ENCODE measurements around the gene CD72.
"Not testable (repeated sequence)": the region's sequence is repeated elsewhere in the genome, so short reads cannot be mapped to it uniquely, and the experiment has no call there.

The CD72 gene

GRCh38 chr9:35593581-35593980 lies 24.6 kb downstream of the CD72 start:
- peaks cover 7% of the 10 kb centered on the region for H3K9me3 Mint-ChIP-seq
- no peaks in the 10 kb centered on the region for H3K27me3 Mint-ChIP-seq
- peaks cover 26% of the 10 kb centered on the region for H3K36me3 Mint-ChIP-seq
- no peak overlapping the region for H3K27ac Mint-ChIP-seq
- no peaks in the 10 kb centered on the region for H3K4me1 Mint-ChIP-seq
- H3K4me3 Mint-ChIP-seq: no peak overlapping the region

DNA sequence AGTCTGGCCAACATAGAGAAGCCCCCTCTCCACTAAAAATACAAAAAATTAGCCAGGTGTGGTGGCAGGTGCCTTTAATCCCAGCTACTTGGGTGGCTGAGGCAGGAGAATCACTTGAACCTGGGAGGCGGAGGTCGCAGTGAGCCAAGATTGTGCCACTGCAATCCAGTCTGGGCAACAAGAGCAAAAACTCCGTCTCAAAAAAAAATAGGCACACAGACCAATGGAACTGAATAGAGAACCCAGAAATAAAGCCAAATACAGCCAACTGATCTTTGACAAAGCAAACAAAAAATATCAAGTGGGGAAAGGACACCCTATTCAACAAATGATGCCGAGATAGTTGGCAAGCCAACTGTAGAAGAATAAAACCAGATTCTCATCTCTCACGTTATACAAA lies 29.7 kb downstream of the CD72 start:
- not testable (repeated sequence) for H3K4me3 Mint-ChIP-seq, H3K27me3 Mint-ChIP-seq, H3K27ac Mint-ChIP-seq, H3K4me1 Mint-ChIP-seq
- H3K9me3 Mint-ChIP-seq: peaks cover 11% of the 10 kb centered on the region
- peaks cover 23% of the 10 kb centered on the region for H3K36me3 Mint-ChIP-seq

- not testable (repeated sequence) for H3K27ac Mint-ChIP-seq, H3K4me3 Mint-ChIP-seq, H3K9me3 Mint-ChIP-seq, H3K27me3 Mint-ChIP-seq, H3K4me1 Mint-ChIP-seq
- H3K36me3 Mint-ChIP-seq: peaks cover 24% of the 10 kb centered on the region
These were observed 33.5 kb downstream of the CD72 start for GRCh38 chr9:35584681-35585080.

DNA sequence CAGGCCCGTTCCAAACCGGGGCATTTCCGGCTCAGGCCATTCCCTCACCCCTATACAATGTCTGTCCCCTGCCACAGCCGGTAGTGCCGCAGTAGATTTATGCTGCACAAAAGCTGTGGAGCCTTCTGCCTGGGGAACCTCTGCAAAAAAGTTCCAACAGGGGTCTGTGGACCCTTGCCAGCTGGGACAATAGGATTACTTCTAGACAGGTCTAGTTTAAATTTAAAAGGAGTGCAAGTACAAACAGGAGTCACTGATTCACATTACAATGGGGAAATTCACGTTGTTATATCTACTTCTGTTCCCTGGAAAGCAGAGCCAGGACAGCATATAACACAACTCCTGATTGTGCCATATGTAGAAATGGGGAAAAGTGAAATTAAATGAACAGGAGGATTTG lies 34.7 kb downstream of the CD72 start:
- not testable (repeated sequence) for H3K27ac Mint-ChIP-seq, H3K4me3 Mint-ChIP-seq, H3K27me3 Mint-ChIP-seq, H3K4me1 Mint-ChIP-seq
- Mint-ChIP-seq H3K36me3 (peaks cover 26% of the 10 kb centered on the region), H3K9me3 (peaks cover 14% of the 10 kb centered on the region)

- Mint-ChIP-seq H3K27ac (peak overlapping the region; percentile 77), H3K36me3 (peaks cover 18% of the 10 kb centered on the region), H3K4me3 (peak overlapping the region; percentile 53)
- H3K9me3 Mint-ChIP-seq, H3K4me1 Mint-ChIP-seq, H3K27me3 Mint-ChIP-seq: not testable (repeated sequence)
These were observed 38.5 kb downstream of the CD72 start for GRCh38 chr9:35579659-35580227.

- Mint-ChIP-seq H3K36me3 (peaks cover 18% of the 10 kb centered on the region), H3K9me3 (peaks cover 9% of the 10 kb centered on the region), H3K4me3 (peak overlapping the region; percentile 53), H3K4me1 (peaks cover 8% of the 10 kb centered on the region), H3K27me3 (no peaks in the 10 kb centered on the region), H3K27ac (peak overlapping the region; percentile 77)
These were observed 39.1 kb downstream of the CD72 start for GRCh38 chr9:35579130-35579529.

DNA sequence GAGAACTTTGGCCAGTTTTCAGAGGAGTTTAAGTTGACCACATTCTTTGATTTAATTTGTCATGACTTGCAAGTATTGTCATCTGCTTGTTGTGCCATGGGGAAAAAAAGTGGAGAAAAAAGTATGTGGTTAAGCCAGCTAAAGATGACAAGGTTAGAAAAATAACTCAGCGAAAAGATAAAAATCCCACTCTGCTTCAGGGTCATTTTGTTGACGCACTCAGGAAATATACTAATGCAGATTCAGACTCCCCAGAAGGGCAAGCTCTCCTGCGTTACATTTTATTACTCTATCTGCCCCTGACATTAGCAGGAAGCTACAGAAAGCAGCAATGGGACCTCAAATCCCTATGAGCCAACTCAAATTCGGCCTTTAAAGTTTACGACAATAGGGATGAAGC lies 40.7 kb downstream of the CD72 start:
- Mint-ChIP-seq H3K27me3 (no peaks in the 10 kb centered on the region), H3K4me3 (no peak overlapping the region), H3K4me1 (peaks cover 8% of the 10 kb centered on the region), H3K9me3 (peaks cover 9% of the 10 kb centered on the region), H3K27ac (no peak overlapping the region), H3K36me3 (peaks cover 18% of the 10 kb centered on the region)

- Mint-ChIP-seq H3K4me1 (peaks cover 15% of the 10 kb centered on the region), H3K27me3 (no peaks in the 10 kb centered on the region), H3K36me3 (peaks cover 8% of the 10 kb centered on the region), H3K9me3 (peaks cover 9% of the 10 kb centered on the region), H3K27ac (no peak overlapping the region), H3K4me3 (no peak overlapping the region)
These were observed 42.7 kb downstream of the CD72 start for GRCh38 chr9:35575478-35575877.

- Mint-ChIP-seq H3K36me3 (peaks cover 5% of the 10 kb centered on the region), H3K27me3 (no peaks in the 10 kb centered on the region), H3K27ac (no peak overlapping the region), H3K9me3 (peaks cover 4% of the 10 kb centered on the region), H3K4me1 (peaks cover 17% of the 10 kb centered on the region), H3K4me3 (no peak overlapping the region)
These were observed 43.6 kb downstream of the CD72 start for GRCh38 chr9:35574578-35575122.

DNA sequence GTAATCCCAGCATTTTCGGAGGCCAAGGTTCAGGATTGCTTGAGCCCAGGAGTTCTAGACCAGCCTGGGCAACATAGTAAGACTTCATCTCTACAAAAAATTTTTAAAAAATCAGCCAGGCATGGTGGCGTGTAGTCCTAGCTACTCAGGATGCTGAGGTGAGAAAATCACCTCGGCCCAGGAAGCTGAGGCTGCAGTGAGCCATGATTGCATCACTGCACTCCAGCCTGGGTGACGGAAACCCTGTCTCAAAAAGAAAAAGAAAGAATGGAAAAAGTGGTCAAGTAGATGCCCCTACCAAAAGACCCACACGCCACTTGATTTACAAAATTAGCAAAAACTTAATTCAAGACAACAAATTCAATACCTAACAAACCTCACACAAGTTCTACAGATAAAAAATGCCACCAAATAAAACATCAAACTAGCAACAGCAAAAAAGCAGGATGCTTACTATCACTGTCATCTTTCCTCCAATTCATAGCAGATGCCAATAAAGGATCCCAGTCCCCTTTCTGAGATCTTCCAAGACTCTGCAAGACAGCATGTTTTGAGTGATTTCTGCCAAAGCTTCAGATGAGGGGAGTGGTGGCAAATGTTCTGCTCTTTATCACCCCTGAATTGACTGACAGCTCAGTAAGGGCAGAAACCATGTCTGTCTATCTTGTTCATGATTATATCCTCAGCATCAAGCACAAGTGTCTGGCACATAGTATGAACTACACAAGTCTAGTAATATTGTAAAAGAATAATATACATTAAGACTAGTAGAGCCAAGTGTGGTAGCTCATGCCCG lies 47.3 kb downstream of the CD72 start:
- Mint-ChIP-seq H3K27me3 (no peaks in the 10 kb centered on the region), H3K27ac (peak overlapping the region; percentile 47), H3K4me3 (peak overlapping the region; percentile 27), H3K36me3 (no peaks in the 10 kb centered on the region), H3K4me1 (peaks cover 15% of the 10 kb centered on the region), H3K9me3 (no peaks in the 10 kb centered on the region)

DNA sequence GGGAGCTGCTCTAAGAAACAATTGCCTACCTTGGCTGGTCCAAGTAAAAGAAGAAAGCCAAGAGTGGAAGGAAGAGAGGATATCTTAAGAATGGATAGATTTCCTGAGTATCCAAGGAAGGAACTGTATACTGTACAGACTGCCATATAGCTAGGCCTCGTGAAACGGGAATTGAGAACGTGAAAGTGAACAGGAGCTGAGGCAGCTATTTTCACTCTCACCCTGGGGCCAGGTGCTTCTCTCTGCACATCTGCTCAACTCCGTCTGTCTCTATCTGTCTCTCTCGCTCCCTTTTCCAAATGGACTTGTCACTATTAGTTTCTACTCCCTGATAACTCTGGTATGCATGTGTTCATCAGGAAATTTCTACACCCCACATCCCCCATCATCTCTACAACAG lies 49.0 kb downstream of the CD72 start:
- Mint-ChIP-seq H3K4me3 (no peak overlapping the region), H3K36me3 (no peaks in the 10 kb centered on the region), H3K4me1 (peaks cover 15% of the 10 kb centered on the region), H3K27me3 (no peaks in the 10 kb centered on the region), H3K9me3 (no peaks in the 10 kb centered on the region), H3K27ac (no peak overlapping the region)

DNA sequence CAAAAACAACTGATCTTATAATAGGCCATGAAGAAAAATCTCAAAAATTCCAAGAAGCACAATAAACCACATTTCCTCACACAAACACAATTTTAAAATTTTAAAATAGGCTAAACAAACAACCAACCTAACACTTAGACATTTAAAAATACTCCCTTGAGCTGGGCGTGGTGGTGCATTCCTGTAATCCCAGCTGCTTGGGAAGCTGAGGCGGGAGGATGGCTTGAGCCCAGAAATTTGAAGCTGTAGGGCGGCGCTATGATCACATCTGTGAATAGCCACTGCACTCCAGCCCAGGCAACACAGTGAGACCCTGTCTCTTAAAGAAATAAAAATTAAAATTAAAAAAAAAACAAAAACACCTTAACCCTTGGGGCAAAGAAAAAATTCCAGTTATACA lies 50.0 kb downstream of the CD72 start:
- H3K27ac Mint-ChIP-seq: no peak overlapping the region
- no peaks in the 10 kb centered on the region for H3K27me3 Mint-ChIP-seq
- H3K36me3 Mint-ChIP-seq: no peaks in the 10 kb centered on the region
- no peak overlapping the region for H3K4me3 Mint-ChIP-seq
- no peaks in the 10 kb centered on the region for H3K9me3 Mint-ChIP-seq
- H3K4me1 Mint-ChIP-seq: peaks cover 15% of the 10 kb centered on the region

DNA sequence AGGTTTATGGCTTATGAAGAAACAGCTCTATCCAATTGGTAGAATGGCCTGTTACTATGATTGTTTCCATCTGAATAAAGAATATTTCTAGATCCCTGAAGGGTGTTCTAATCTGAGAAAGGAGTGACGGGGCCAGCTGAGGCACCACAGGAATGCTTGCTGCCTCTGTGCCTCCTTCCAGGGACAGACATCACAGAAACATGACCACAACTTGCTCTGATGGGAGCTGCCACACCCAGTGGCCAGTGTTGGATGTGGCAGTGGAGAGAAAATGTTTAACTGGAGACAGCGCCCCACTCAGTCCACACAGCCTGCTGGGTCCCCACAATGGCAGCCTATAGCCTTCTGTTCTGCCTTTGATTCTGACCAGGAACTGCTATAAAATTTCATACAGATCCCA lies 51.8 kb downstream of the CD72 start:
- Mint-ChIP-seq H3K4me1 (peaks cover 15% of the 10 kb centered on the region), H3K9me3 (no peaks in the 10 kb centered on the region), H3K36me3 (peaks cover 3% of the 10 kb centered on the region), H3K27me3 (no peaks in the 10 kb centered on the region), H3K27ac (no peak overlapping the region), H3K4me3 (no peak overlapping the region)

DNA sequence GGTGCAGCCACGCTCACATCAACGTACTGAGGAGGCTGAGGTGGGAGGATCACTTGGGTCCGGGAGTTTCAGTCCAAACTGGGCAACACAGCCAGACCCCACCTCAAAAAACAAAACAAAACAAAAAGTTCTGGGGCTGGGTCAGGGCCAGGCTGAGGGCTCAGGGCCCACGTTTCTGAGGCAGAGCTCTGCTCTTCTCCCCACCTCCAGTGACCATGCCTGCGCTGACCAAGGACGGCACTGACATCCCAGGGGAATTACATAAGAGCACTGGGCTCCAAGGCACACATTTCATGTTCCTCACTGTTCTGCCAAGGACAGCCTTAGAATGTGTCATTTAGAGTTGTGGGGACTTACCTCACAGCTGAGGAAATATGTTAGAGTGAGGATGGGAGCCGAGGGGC lies 53.6 kb downstream of the CD72 start:
- no peaks in the 10 kb centered on the region for H3K27me3 Mint-ChIP-seq
- no peaks in the 10 kb centered on the region for H3K9me3 Mint-ChIP-seq

DNA sequence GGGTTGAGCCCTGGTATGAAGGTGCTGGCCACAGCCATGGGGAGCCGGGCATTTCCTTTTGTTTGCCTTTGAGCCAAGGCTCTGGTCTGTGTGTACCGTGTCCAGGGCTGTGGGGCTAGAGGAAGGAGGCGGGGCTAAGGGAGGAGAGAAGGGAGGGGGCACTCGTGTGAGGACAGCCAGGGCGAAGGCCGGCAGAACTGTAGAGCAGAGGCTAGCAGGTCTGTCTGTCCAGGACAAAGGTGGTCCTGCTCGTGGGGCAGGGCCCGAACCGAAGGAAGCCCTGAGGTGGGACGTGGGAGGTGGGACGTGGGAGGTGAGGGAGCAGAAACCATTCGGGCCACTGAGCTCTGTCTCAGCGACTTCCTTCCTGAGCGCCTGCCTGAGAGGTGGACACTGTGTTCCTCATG lies 54.4 kb downstream of the CD72 start:
- no peaks in the 10 kb centered on the region for H3K4me1 Mint-ChIP-seq
- no peak overlapping the region for H3K4me3 Mint-ChIP-seq
- H3K27me3 Mint-ChIP-seq: no peaks in the 10 kb centered on the region
- no peaks in the 10 kb centered on the region for H3K9me3 Mint-ChIP-seq
- H3K27ac Mint-ChIP-seq: no peak overlapping the region
- peaks cover 3% of the 10 kb centered on the region for H3K36me3 Mint-ChIP-seq

More for the DNA sequence above, 53.6 kb downstream of the CD72 start:
- peaks cover 3% of the 10 kb centered on the region for H3K4me1 Mint-ChIP-seq
- no peak overlapping the region for H3K27ac Mint-ChIP-seq
- peaks cover 3% of the 10 kb centered on the region for H3K36me3 Mint-ChIP-seq
- H3K4me3 Mint-ChIP-seq: no peak overlapping the region

GRCh38 chr9:35562895-35563780 lies 55.1 kb downstream of the CD72 start:
- H3K36me3 Mint-ChIP-seq: peaks cover 3% of the 10 kb centered on the region
- H3K9me3 Mint-ChIP-seq: no peaks in the 10 kb centered on the region
- H3K27ac Mint-ChIP-seq: no peak overlapping the region
- H3K4me1 Mint-ChIP-seq: no peaks in the 10 kb centered on the region
- H3K4me3 Mint-ChIP-seq: no peak overlapping the region
- H3K27me3 Mint-ChIP-seq: no peaks in the 10 kb centered on the region
